Natural killer cell treated with Interleukin-12 subunit alpha and Interleukin-12 subunit beta and Interleukin-15 and Interleukin-18, amount 100 ng/mL, for 72 hours (primary cell): ENCODE results near the gene ZNF646. TPM values are rescaled to one million over a fixed set of nuclear protein-coding genes. Genes with fewer than 3 reads are reported as not detected.
A peak's percentile ranks its signal among the peaks of the same experiment; 100 is the strongest.

ENCODE experiments used
- ATAC-seq, 2 donors: fragments of 150-1000 bp; cut with Tn5 transposase in 1 of 2; sonication (Bioruptor Pico), chemical (Tn5 transposase) in 1 of 2; 2 replicates each; pipeline ENCODE4 v1.10.0; 2021
- DNase-seq: peaks from one replicate; pipeline ENCODE4 v3.0.0; 2022; ENCODE audit warnings: low spot score
- H3K27ac Mint-ChIP-seq, 2 donors: 1 replicate in 1 of 2; 2 replicates in 1 of 2; pipeline ENCODE4 v1.8.0; 2022; ENCODE audit warnings: mixed read lengths in 2 of 2, mild to moderate bottlenecking in 1 of 2, moderate library complexity in 1 of 2
- H3K27me3 Mint-ChIP-seq, 2 donors: 1 replicate in 1 of 2; 2 replicates in 1 of 2; pipeline ENCODE4 v1.8.0; 2022; ENCODE audit warnings: mixed read lengths in 2 of 2
- H3K36me3 Mint-ChIP-seq: one replicate; pipeline ENCODE4 v1.8.0; 2022; ENCODE audit warnings: mixed read lengths
- H3K4me1 Mint-ChIP-seq, 2 donors: 1 replicate in 1 of 2; 2 replicates in 1 of 2; pipeline ENCODE4 v1.8.0; 2022; ENCODE audit warnings: low read depth in 2 of 2, mixed read lengths in 2 of 2, mild to moderate bottlenecking in 1 of 2
- H3K4me3 Mint-ChIP-seq: one replicate; pipeline ENCODE4 v1.8.0; 2022; ENCODE audit warnings: mixed read lengths
- H3K9me3 Mint-ChIP-seq: 2 replicates; pipeline ENCODE4 v1.8.0; 2022; ENCODE audit warnings: mixed read lengths
- total RNA-seq, 2 donors: library from RNA; stranded (reverse); gene quantifications; one replicate each; pipeline ENCODE4 v1.2.3, GENCODE V29; 2022

The ZNF646 gene
- 10 to 100 TPM; 25.8 to 26.3 TPM for total RNA-seq

GRCh38 chr16:31073970-31074813 is at the start of gene ZNF646, which contains the start of gene ZNF668:
Gene ZNF646 (plus strand): TSS chr16:31074422. CDS start chr16:31076325, 1,903 bp downstream.
Gene ZNF668 (minus strand): TSS chr16:31074240. CDS start chr16:31064459, 9,781 bp downstream.
- DNase-seq (peak; percentile 99), ATAC-seq (peak; percentile 89 to 93)
- Mint-ChIP-seq H3K27me3 (no peaks in the 10 kb centered on the region), H3K36me3 (peaks cover 13% of the 10 kb centered on the region), H3K4me3 (peak within 1 kb of the TSS; percentile 98), H3K9me3 (no peaks in the 10 kb centered on the region), H3K4me1 (peaks cover 36 to 37% of the 10 kb centered on the region in 2 donors), H3K27ac (peak within 1 kb of the TSS; percentile 92 to 93)

- Mint-ChIP-seq H3K27ac (no peak overlapping the region), H3K36me3 (no peaks in the 10 kb centered on the region), H3K27me3 (no peaks in the 10 kb centered on the region), H3K4me1 (no peaks in the 10 kb centered on the region), H3K9me3 (no peaks in the 10 kb centered on the region), H3K4me3 (no peak overlapping the region)
- ATAC-seq = no peak
- DNase-seq = no peak
Observed at GRCh38 chr16:31025339-31025738, 48.9 kb upstream of the ZNF646 start.

GRCh38 chr16:31029272-31029671 is 45.0 kb upstream of the ZNF646 start:
- peaks cover 9 to 11% of the 10 kb centered on the region in 2 donors for H3K4me1 Mint-ChIP-seq
- H3K4me3 Mint-ChIP-seq = no peak overlapping the region
- no peaks in the 10 kb centered on the region for H3K36me3 Mint-ChIP-seq
- H3K27me3 Mint-ChIP-seq = no peaks in the 10 kb centered on the region
- no peaks in the 10 kb centered on the region for H3K9me3 Mint-ChIP-seq
- DNase-seq (no peak), ATAC-seq (no peak)
- H3K27ac Mint-ChIP-seq = no peak overlapping the region

- Mint-ChIP-seq H3K27me3 (no peaks in the 10 kb centered on the region), H3K27ac (peak overlapping the region; percentile 90 to 91), H3K9me3 (no peaks in the 10 kb centered on the region), H3K4me1 (peaks cover 19 to 21% of the 10 kb centered on the region in 2 donors), H3K36me3 (peaks cover under 1% of the 10 kb centered on the region), H3K4me3 (no peak overlapping the region)
- DNase-seq = no peak
- ATAC-seq = no peak
Observed at GRCh38 chr16:31031276-31031675, 42.9 kb upstream of the ZNF646 start.

GRCh38 chr16:31032736-31033708 is 41.2 kb upstream of the ZNF646 start, which contains the start of gene STX4:
Gene STX4 (plus strand): TSS chr16:31033558. CDS start chr16:31033806, 248 bp downstream.
- H3K27ac Mint-ChIP-seq = peak within 1 kb of the TSS; percentile 90 to 91
- no peaks in the 10 kb centered on the region for H3K27me3 Mint-ChIP-seq
- no peaks in the 10 kb centered on the region for H3K9me3 Mint-ChIP-seq
- peak within 1 kb of the TSS; percentile 99 for H3K4me3 Mint-ChIP-seq
- DNase-seq (peak; percentile 97), ATAC-seq (peak; percentile 87 to 92)
- H3K36me3 Mint-ChIP-seq = peaks cover 6% of the 10 kb centered on the region
- peaks cover 24% of the 10 kb centered on the region in 2 donors for H3K4me1 Mint-ChIP-seq

- Mint-ChIP-seq H3K36me3 (peaks cover 6% of the 10 kb centered on the region), H3K27me3 (no peaks in the 10 kb centered on the region), H3K4me1 (peaks cover 24% of the 10 kb centered on the region in 2 donors), H3K4me3 (peak overlapping the region; percentile 99), H3K27ac (peak overlapping the region; percentile 90 to 91), H3K9me3 (no peaks in the 10 kb centered on the region)
- peak; percentile 65 to 80 for ATAC-seq
- peak; percentile 90 for DNase-seq
Observed at GRCh38 chr16:31033709-31034492, 40.3 kb upstream of the ZNF646 start.

GRCh38 chr16:31036691-31037090 is 37.5 kb upstream of the ZNF646 start:
- H3K9me3 Mint-ChIP-seq = no peaks in the 10 kb centered on the region
- H3K27me3 Mint-ChIP-seq = no peaks in the 10 kb centered on the region
- H3K4me1 Mint-ChIP-seq = peaks cover 24% of the 10 kb centered on the region in 2 donors
- H3K36me3 Mint-ChIP-seq = peaks cover 6% of the 10 kb centered on the region
- H3K27ac Mint-ChIP-seq = peak overlapping the region in 1 of 2 donors; percentile 14
- H3K4me3 Mint-ChIP-seq = no peak overlapping the region
- ATAC-seq (no peak), DNase-seq (no peak)

- peaks cover 6% of the 10 kb centered on the region for H3K36me3 Mint-ChIP-seq
- H3K27ac Mint-ChIP-seq = no peak overlapping the region
- H3K9me3 Mint-ChIP-seq = no peaks in the 10 kb centered on the region
- H3K4me3 Mint-ChIP-seq = no peak overlapping the region
- peaks cover 15 to 18% of the 10 kb centered on the region in 2 donors for H3K4me1 Mint-ChIP-seq
- no peak for ATAC-seq
- DNase-seq = no peak
- H3K27me3 Mint-ChIP-seq = no peaks in the 10 kb centered on the region
Observed at GRCh38 chr16:31038993-31039392, 35.2 kb upstream of the ZNF646 start.

GRCh38 chr16:31042866-31043265 is 31.4 kb upstream of the ZNF646 start:
- DNase-seq (no peak), ATAC-seq (no peak)
- Mint-ChIP-seq H3K4me3 (no peak overlapping the region), H3K27me3 (no peaks in the 10 kb centered on the region), H3K36me3 (no peaks in the 10 kb centered on the region), H3K4me1 (no peaks in the 10 kb centered on the region), H3K9me3 (no peaks in the 10 kb centered on the region), H3K27ac (no peak overlapping the region)

GRCh38 chr16:31043352-31043751 is 30.9 kb upstream of the ZNF646 start:
- no peaks in the 10 kb centered on the region for H3K27me3 Mint-ChIP-seq
- H3K27ac Mint-ChIP-seq = no peak overlapping the region
- H3K36me3 Mint-ChIP-seq = no peaks in the 10 kb centered on the region
- H3K4me3 Mint-ChIP-seq = no peak overlapping the region
- no peaks in the 10 kb centered on the region for H3K4me1 Mint-ChIP-seq
- ATAC-seq (no peak), DNase-seq (no peak)
- no peaks in the 10 kb centered on the region for H3K9me3 Mint-ChIP-seq

GRCh38 chr16:31043898-31044481 is 30.2 kb upstream of the ZNF646 start:
- no peak overlapping the region for H3K27ac Mint-ChIP-seq
- no peaks in the 10 kb centered on the region for H3K9me3 Mint-ChIP-seq
- ATAC-seq (no peak), DNase-seq (no peak)
- no peaks in the 10 kb centered on the region for H3K36me3 Mint-ChIP-seq
- no peak overlapping the region for H3K4me3 Mint-ChIP-seq
- no peaks in the 10 kb centered on the region for H3K27me3 Mint-ChIP-seq
- H3K4me1 Mint-ChIP-seq = no peaks in the 10 kb centered on the region

- Mint-ChIP-seq H3K4me3 (no peak overlapping the region), H3K27me3 (no peaks in the 10 kb centered on the region), H3K4me1 (peaks cover 3 to 9% of the 10 kb centered on the region in 2 donors), H3K36me3 (no peaks in the 10 kb centered on the region), H3K9me3 (no peaks in the 10 kb centered on the region), H3K27ac (no peak overlapping the region)
- ATAC-seq (no peak), DNase-seq (no peak)
Observed at GRCh38 chr16:31050280-31051030, 23.8 kb upstream of the ZNF646 start.
